Measurements from ENCODE around the gene TBC1D13.
"Not testable (repeated sequence)": the region's sequence is repeated elsewhere in the genome, so short reads cannot be mapped to it uniquely, and the experiment has no call there.

Gene TBC1D13

GRCh38 chr9:128771094-128771721, 15.8 kb upstream of the TBC1D13 start:
- H3K4me1 ChIP-seq (ENCODE audit: insufficient read depth, low read length) = no peaks in the 10 kb centered on the region; the same call in 1 of the 2 replicates
- no peaks in the 10 kb centered on the region for H3K36me3 ChIP-seq (ENCODE audit: insufficient read depth, low read length)

DNA sequence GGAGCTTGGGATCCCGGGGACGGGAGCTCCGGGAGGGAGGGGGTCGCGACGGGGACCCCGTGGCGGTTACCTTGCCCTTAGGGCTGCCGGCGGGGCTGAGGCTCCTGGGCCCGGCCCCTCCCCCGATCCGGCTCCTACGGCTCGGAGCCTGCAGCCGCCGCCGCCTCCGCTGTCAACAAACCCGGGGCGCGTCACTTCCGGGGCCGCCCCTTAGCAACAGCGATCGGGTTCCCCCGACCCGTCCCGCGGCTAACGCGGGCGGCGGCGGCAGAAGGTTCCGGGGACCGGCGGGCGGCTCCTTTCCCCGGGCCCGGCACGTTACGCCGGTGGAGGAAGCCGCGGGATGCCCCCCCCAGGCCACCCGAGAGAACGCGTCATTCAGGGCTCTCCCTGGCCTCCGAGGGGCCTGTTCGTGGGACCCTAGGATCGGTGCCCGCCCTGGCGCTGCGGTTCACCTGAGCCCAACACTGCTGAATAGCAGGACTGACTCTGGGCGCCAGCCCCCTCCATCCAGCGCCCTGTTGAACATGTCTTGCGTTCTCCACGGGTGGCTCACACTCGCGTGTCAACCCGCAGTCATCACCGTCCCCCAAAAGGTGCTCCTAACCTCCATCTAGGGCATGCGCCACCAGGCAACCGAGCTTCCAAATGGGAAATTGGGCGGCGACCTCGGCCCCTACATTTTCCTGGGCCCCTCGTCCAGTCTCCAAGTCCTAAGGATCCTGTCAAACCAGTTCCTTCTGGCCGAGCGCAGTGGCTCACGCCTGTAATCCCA, 15.1 kb upstream of the TBC1D13 start, which contains the start of gene ZER1:
ZER1 (minus strand) TSS at position 183 of the 775 bp plus-strand sequence. CDS start 16,362 bp downstream, outside the sequence.
- Histone ChIP-seq H3K4me1 (ENCODE audit: insufficient read depth, low read length) (no peaks in the 10 kb centered on the region; the same call in 1 of the 2 replicates), H3K36me3 (ENCODE audit: insufficient read depth, low read length) (no peaks in the 10 kb centered on the region), H3K9me3 (ENCODE audit: control insufficient read depth, insufficient read depth, low read length) (no peaks in the 10 kb centered on the region), H3K9ac (ENCODE audit: low read depth, low read length) (peak within 1 kb of the TSS; percentile 61)

More at GRCh38 chr9:128771094-128771721, 15.8 kb upstream of the TBC1D13 start:
- no peaks in the 10 kb centered on the region for H3K9me3 ChIP-seq (ENCODE audit: control insufficient read depth, insufficient read depth, low read length)
- H3K9ac ChIP-seq (ENCODE audit: low read depth, low read length) = peak overlapping the region; percentile 61

GRCh38 chr9:128773049-128773448, 14.0 kb upstream of the TBC1D13 start:
- Histone ChIP-seq H3K4me1 (ENCODE audit: insufficient read depth, low read length) (no peaks in the 10 kb centered on the region; the same call in 1 of the 2 replicates), H3K9me3 (ENCODE audit: control insufficient read depth, insufficient read depth, low read length) (no peaks in the 10 kb centered on the region), H3K9ac (ENCODE audit: low read depth, low read length) (no peak overlapping the region), H3K36me3 (ENCODE audit: insufficient read depth, low read length) (no peaks in the 10 kb centered on the region)

GRCh38 chr9:128774804-128775203, 12.2 kb upstream of the TBC1D13 start:
- Histone ChIP-seq H3K36me3 (ENCODE audit: insufficient read depth, low read length) (no peaks in the 10 kb centered on the region), H3K9ac (ENCODE audit: low read depth, low read length) (no peak overlapping the region), H3K4me1 (ENCODE audit: insufficient read depth, low read length) (no peaks in the 10 kb centered on the region; the same call in 1 of the 2 replicates), H3K9me3 (ENCODE audit: control insufficient read depth, insufficient read depth, low read length) (no peaks in the 10 kb centered on the region)

DNA sequence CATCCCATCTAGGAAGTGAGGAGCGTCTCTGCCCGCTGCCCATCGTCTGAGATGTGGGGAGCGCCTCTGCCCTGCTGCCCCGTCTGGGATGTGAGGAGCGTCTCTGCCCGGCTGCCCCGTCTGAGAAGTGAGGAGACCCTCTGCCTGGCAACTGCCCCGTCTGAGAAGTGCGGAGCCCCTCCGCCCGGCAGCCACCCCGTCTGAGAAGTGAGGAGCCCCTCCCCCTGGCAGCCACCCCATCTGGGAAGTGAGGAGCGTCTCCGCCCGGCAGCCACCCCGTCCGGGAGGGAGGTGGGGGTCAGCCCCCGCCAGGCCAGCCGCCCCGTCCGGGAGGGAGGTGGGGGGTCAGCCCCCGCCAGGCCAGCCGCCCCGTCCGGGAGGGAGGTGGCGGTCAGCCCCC, 7.0 kb upstream of the TBC1D13 start:
- H3K9me3 ChIP-seq (ENCODE audit: control insufficient read depth, insufficient read depth, low read length); H3K4me1 ChIP-seq (ENCODE audit: insufficient read depth, low read length); H3K36me3 ChIP-seq (ENCODE audit: insufficient read depth, low read length); H3K9ac ChIP-seq (ENCODE audit: low read depth, low read length): not testable (repeated sequence)

GRCh38 chr9:128781187-128782070, 5.6 kb upstream of the TBC1D13 start:
- Histone ChIP-seq H3K4me1 (ENCODE audit: insufficient read depth, low read length) (no peaks in the 10 kb centered on the region; the same call in 1 of the 2 replicates), H3K9me3 (ENCODE audit: control insufficient read depth, insufficient read depth, low read length) (no peaks in the 10 kb centered on the region; the same call in 1 of the 2 replicates), H3K36me3 (ENCODE audit: insufficient read depth, low read length) (no peaks in the 10 kb centered on the region), H3K9ac (ENCODE audit: low read depth, low read length) (no peak overlapping the region)

- Histone ChIP-seq H3K4me1 (ENCODE audit: insufficient read depth, low read length) (no peaks in the 10 kb centered on the region; the same call in 1 of the 2 replicates), H3K9ac (ENCODE audit: low read depth, low read length) (no peak overlapping the region), H3K36me3 (ENCODE audit: insufficient read depth, low read length) (no peaks in the 10 kb centered on the region)
Observed at GRCh38 chr9:128782669-128783068, 4.4 kb upstream of the TBC1D13 start.

GRCh38 chr9:128785427-128785826, 1.6 kb upstream of the TBC1D13 start:
- no peaks in the 10 kb centered on the region for H3K36me3 ChIP-seq (ENCODE audit: insufficient read depth, low read length)
- H3K9ac ChIP-seq (ENCODE audit: low read depth, low read length) = no peak overlapping the region
- no peaks in the 10 kb centered on the region; the same call in 1 of the 2 replicates for H3K4me1 ChIP-seq (ENCODE audit: insufficient read depth, low read length)
- H3K9me3 ChIP-seq (ENCODE audit: control insufficient read depth, insufficient read depth, low read length) = no peaks in the 10 kb centered on the region; the same call in 1 of the 2 replicates

More at GRCh38 chr9:128782669-128783068, 4.4 kb upstream of the TBC1D13 start:
- H3K9me3 ChIP-seq (ENCODE audit: control insufficient read depth, insufficient read depth, low read length) = no peaks in the 10 kb centered on the region; the same call in 1 of the 2 replicates

GRCh38 chr9:128787659-128788058, 606 bp downstream of the TBC1D13 start:
- peak overlapping the region; percentile 97 for H3K9ac ChIP-seq (ENCODE audit: low read depth, low read length)
- H3K9me3 ChIP-seq (ENCODE audit: control insufficient read depth, insufficient read depth, low read length) = no peaks in the 10 kb centered on the region
- 0 out of 2 replicates have a peak, but pooled peaks cover 2% of the 10 kb centered on the region for H3K36me3 ChIP-seq (ENCODE audit: insufficient read depth, low read length)
- H3K4me1 ChIP-seq (ENCODE audit: insufficient read depth, low read length) = no peaks in the 10 kb centered on the region; the same call in 1 of the 2 replicates

DNA sequence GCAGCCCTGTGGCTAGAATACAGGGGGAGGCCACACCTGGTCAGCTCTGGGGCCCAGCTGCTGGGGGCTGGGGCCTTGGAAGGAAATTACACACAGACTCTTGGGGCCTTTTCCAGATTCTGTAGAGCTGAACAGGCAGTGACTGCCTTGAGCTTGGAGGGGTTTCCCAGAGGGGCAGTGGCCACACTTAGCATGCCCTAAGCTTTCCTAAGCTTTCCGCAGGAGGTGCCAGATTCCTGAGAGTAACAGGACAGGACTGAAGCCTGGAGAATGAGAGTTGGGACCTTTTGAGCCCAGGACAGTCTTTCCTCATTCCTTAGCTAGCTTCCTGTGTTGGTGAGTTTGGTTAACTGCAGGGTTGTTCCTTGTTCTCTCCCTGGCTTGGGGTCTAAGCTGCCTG, 1.4 kb downstream of the TBC1D13 start:
- no peak overlapping the region for H3K9ac ChIP-seq (ENCODE audit: low read depth, low read length)
- no peaks in the 10 kb centered on the region for H3K9me3 ChIP-seq (ENCODE audit: control insufficient read depth, insufficient read depth, low read length)
- H3K36me3 ChIP-seq (ENCODE audit: insufficient read depth, low read length) = 0 out of 2 replicates have a peak, but pooled peaks cover 2% of the 10 kb centered on the region
- H3K4me1 ChIP-seq (ENCODE audit: insufficient read depth, low read length) = no peaks in the 10 kb centered on the region; the same call in 1 of the 2 replicates

GRCh38 chr9:128790536-128790935, 3.5 kb downstream of the TBC1D13 start:
- no peaks in the 10 kb centered on the region for H3K4me1 ChIP-seq (ENCODE audit: insufficient read depth, low read length)
- no peaks in the 10 kb centered on the region for H3K9me3 ChIP-seq (ENCODE audit: control insufficient read depth, insufficient read depth, low read length)
- H3K36me3 ChIP-seq (ENCODE audit: insufficient read depth, low read length) = 0 out of 2 replicates have a peak, but pooled peaks cover 2% of the 10 kb centered on the region
- H3K9ac ChIP-seq (ENCODE audit: low read depth, low read length) = no peak overlapping the region

- Histone ChIP-seq H3K9ac (ENCODE audit: low read depth, low read length) (no peak overlapping the region), H3K36me3 (ENCODE audit: insufficient read depth, low read length) (0 out of 2 replicates have a peak, but pooled peaks cover 3% of the 10 kb centered on the region), H3K4me1 (ENCODE audit: insufficient read depth, low read length) (no peaks in the 10 kb centered on the region), H3K9me3 (ENCODE audit: control insufficient read depth, insufficient read depth, low read length) (no peaks in the 10 kb centered on the region)
Observed at GRCh38 chr9:128792134-128792533, 5.1 kb downstream of the TBC1D13 start.

DNA sequence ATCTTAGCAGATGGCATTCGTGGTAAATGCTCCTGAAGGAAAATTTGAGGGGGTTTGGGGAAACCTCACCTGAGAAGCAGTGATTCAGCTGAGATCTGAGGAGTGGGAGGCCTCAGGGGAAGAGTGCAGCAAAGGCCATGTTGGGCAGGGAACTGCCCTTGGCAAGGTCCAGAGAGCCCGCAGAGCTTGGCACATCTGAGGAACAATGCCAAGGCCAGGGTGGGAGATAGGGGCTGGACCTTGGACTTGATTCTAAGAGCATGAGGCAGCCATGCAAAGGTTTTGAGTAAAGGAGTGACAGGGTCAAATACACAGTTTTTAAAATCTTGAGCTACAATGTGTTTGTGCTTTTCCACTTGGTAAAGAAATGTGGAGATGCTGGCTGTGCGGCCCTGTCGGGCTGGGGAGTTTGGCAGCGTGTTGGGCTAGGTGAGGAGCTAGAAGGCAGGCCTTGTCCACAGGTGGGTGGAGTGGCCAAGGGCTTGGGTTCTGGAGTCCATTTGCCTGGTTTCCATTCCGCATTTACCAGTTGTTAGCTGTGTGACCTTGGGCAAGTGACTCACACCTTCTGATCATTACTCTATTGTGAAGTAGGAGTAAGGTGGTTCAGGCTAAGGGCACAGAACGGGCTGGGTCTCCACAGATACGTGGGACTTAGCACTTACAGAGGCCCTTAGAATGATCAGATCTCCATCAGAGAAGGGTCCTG, 6.1 kb downstream of the TBC1D13 start:
- no peak overlapping the region for H3K9ac ChIP-seq (ENCODE audit: low read depth, low read length)
- no peaks in the 10 kb centered on the region for H3K4me1 ChIP-seq (ENCODE audit: insufficient read depth, low read length)
- 0 out of 2 replicates have a peak, but pooled peaks cover 4% of the 10 kb centered on the region for H3K36me3 ChIP-seq (ENCODE audit: insufficient read depth, low read length)
- no peaks in the 10 kb centered on the region for H3K9me3 ChIP-seq (ENCODE audit: control insufficient read depth, insufficient read depth, low read length)
